HepG2 (cell line): ENCODE results near the gene RBM8A. TPM values are rescaled to one million over a fixed set of nuclear protein-coding genes. Genes with fewer than 3 reads are reported as not detected.

Experiments
- AGO1 ChIP-seq: fragments of 200-400 bp; formaldehyde crosslinking; IDR thresholded peaks from 2 replicates; pipeline ENCODE4 v1.6.1; 2017; ENCODE audit warnings: mild to moderate bottlenecking, low read depth, low read length, moderate library complexity; ENCODE audit not compliant: poor library complexity, severe bottlenecking
- BCL6 ChIP-seq: IDR thresholded peaks from 2 replicates; pipeline ENCODE4 v1.6.1; 2016; ENCODE audit warnings: missing genetic modification reagents, missing compliant biosample characterization
- GTF2F1 ChIP-seq: fragments of 150-350 bp; IDR thresholded peaks from 2 replicates; pipeline ENCODE4 v1.6.1; 2014; ENCODE audit warnings: low read length
- NR2F6 ChIP-seq, 2 experiments: IDR thresholded peaks; 2 replicates each; pipeline ENCODE4 v1.6.1; 2016; ENCODE audit warnings: antibody characterized with exemption in 1 of 2, mild to moderate bottlenecking in 1 of 2
- SIN3A ChIP-seq: IDR thresholded peaks from 2 replicates; pipeline ENCODE4 v1.6.1; 2011; ENCODE audit warnings: low read depth, mild to moderate bottlenecking, control low read depth, low read length, borderline replicate concordance
- SMARCC2 ChIP-seq: fragments of 450-650 bp; IDR thresholded peaks from 2 replicates; pipeline ENCODE4 v1.6.1; 2017; ENCODE audit warnings: antibody characterized with exemption, mild to moderate bottlenecking
- ZNF333 ChIP-seq: sonication (generic); formaldehyde crosslinking; IDR thresholded peaks from 2 replicates; pipeline ENCODE4 v1.4.0; 2020; ENCODE audit warnings: mild to moderate bottlenecking, missing genetic modification reagents, borderline replicate concordance
- ZSCAN20 ChIP-seq: sonication (generic); formaldehyde crosslinking; IDR thresholded peaks from 2 replicates; pipeline ENCODE4 v1.4.0; 2020; ENCODE audit warnings: missing genetic modification reagents, mild to moderate bottlenecking, borderline replicate concordance
- polyA plus RNA-seq, 8 experiments: library from polyadenylated mRNA; depleted of rRNA in 3 of 8; stranded (reverse) in 7 of 8; unstranded in 1 of 8; fragments of >200 nt; fragmentation: Illumina TruSeq in 4 of 8; extraction: Trizol in 4 of 8; gene quantifications; 2 replicates each; pipeline versions ENCODE4 v1.2.1 to v1.2.3, GENCODE V29; 2011 to 2016; ENCODE audit warnings: low read depth in 4 of 8, missing spikeins in 1 of 8, mixed read lengths in 1 of 8; ENCODE audit not compliant: insufficient read depth in 1 of 8
- total RNA-seq, 5 experiments: library from RNA; depleted of rRNA; stranded (reverse); fragments of >200 nt; fragmentation: Illumina TruSeq; extraction: Trizol; gene quantifications; 2 replicates each; pipeline ENCODE4 v1.2.3, GENCODE V29; 2016; ENCODE audit warnings: low read depth in 1 of 5
- TF ChIP-seq, protein P1 (sequence below): sonication (generic); formaldehyde crosslinking; IDR thresholded peaks from 2 replicates; pipeline ENCODE4 v1.4.0; 2020; ENCODE audit warnings: mild to moderate bottlenecking, low read depth, missing genetic modification reagents
- TF ChIP-seq, protein P2 (sequence below): IDR thresholded peaks from 2 replicates; pipeline ENCODE4 v1.4.0; 2020; ENCODE audit warnings: mild to moderate bottlenecking, missing genetic modification reagents
- TF ChIP-seq, protein P3 (sequence below): sonication (generic); formaldehyde crosslinking; IDR thresholded peaks from 2 replicates; pipeline ENCODE4 v1.5.0; 2020; ENCODE audit warnings: missing genetic modification reagents, mild to moderate bottlenecking, borderline replicate concordance
- TF ChIP-seq, protein P4 (sequence below): sonication (generic); formaldehyde crosslinking; IDR thresholded peaks from one replicate; pipeline ENCODE4 v1.5.1; 2020; ENCODE audit warnings: mild to moderate bottlenecking, missing genetic modification reagents; ENCODE audit errors: not compliant biosample characterization

Gene RBM8A
- total and polyA plus RNA-seq, 2 of the 13 experiments (the other 11 are each of a cell fraction or from before 2014, with no cell fraction given) = 106 to 162 TPM

DNA sequence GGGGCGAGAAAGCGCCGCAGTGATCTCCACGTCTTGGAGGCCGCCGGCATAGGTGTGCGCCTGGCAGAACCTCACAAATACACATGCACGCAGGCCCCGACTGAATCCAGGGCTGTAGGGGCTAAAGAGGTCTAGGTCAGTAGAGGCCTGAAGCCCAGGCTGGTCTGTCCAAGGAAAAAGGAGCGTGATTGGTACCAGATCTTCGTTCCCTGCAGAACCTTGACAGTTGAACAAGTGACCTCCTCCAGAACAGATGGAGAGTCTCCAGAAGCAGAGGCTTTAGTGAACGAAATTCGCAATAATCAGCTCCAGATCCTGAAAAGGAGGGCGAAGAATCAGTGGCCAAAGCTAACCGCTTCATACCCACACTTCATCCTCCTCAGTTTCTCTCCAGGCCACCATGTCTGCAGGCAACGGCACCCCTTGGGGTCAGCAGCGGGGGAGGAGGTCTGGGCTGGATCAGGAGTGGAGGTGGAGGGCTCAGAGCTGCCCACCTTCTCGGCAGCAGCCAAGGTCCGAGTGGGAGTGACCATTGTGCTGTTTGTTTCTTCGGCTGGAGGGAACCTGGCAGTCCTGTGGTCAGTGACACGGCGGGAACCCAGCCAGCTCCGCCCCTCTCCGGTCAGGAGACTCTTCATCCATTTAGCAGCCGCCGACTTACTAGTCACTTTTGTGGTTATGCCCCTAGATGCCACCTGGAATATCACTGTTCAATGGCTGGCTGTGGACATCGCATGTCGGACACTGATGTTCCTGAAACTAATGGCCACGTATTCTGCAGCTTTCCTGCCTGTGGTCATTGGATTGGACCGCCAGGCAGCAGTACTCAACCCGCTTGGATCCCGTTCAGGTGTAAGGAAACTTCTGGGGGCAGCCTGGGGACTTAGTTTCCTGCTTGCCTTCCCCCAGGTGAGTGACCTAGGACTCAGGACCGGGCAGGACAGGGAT is 8.0 kb downstream of the RBM8A start (continued):
- TF ChIP-seq, protein P1, sequence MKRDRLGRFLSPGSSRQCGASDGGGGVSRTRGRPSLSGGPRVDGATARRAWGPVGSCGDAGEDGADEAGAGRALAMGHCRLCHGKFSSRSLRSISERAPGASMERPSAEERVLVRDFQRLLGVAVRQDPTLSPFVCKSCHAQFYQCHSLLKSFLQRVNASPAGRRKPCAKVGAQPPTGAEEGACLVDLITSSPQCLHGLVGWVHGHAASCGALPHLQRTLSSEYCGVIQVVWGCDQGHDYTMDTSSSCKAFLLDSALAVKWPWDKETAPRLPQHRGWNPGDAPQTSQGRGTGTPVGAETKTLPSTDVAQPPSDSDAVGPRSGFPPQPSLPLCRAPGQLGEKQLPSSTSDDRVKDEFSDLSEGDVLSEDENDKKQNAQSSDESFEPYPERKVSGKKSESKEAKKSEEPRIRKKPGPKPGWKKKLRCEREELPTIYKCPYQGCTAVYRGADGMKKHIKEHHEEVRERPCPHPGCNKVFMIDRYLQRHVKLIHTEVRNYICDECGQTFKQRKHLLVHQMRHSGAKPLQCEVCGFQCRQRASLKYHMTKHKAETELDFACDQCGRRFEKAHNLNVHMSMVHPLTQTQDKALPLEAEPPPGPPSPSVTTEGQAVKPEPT = no peak
- no peak for TF ChIP-seq ZNF333 (CRISPR knock-in tag)
- TF ChIP-seq NR2F6 (IDR thresholded peaks at IDR 0.05) = no peak
- peak; percentile 6; the same call in 1 of the 2 replicates for TF ChIP-seq NR2F6 (CRISPR knock-in tag; IDR thresholded peaks at IDR 0.05)
- no peak for TF ChIP-seq ZSCAN20 (CRISPR knock-in tag)
- no peak for TF ChIP-seq BCL6 (CRISPR knock-in tag)
- TF ChIP-seq GTF2F1 = no peak
- 0 out of 2 replicates have a peak, but pooled peaks have one; percentile 25 for TF ChIP-seq SIN3A
- TF ChIP-seq, protein P2, sequence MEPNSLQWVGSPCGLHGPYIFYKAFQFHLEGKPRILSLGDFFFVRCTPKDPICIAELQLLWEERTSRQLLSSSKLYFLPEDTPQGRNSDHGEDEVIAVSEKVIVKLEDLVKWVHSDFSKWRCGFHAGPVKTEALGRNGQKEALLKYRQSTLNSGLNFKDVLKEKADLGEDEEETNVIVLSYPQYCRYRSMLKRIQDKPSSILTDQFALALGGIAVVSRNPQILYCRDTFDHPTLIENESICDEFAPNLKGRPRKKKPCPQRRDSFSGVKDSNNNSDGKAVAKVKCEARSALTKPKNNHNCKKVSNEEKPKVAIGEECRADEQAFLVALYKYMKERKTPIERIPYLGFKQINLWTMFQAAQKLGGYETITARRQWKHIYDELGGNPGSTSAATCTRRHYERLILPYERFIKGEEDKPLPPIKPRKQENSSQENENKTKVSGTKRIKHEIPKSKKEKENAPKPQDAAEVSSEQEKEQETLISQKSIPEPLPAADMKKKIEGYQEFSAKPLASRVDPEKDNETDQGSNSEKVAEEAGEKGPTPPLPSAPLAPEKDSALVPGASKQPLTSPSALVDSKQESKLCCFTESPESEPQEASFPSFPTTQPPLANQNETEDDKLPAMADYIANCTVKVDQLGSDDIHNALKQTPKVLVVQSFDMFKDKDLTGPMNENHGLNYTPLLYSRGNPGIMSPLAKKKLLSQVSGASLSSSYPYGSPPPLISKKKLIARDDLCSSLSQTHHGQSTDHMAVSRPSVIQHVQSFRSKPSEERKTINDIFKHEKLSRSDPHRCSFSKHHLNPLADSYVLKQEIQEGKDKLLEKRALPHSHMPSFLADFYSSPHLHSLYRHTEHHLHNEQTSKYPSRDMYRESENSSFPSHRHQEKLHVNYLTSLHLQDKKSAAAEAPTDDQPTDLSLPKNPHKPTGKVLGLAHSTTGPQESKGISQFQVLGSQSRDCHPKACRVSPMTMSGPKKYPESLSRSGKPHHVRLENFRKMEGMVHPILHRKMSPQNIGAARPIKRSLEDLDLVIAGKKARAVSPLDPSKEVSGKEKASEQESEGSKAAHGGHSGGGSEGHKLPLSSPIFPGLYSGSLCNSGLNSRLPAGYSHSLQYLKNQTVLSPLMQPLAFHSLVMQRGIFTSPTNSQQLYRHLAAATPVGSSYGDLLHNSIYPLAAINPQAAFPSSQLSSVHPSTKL (CRISPR knock-in tag) = no peak
- TF ChIP-seq, protein P3, sequence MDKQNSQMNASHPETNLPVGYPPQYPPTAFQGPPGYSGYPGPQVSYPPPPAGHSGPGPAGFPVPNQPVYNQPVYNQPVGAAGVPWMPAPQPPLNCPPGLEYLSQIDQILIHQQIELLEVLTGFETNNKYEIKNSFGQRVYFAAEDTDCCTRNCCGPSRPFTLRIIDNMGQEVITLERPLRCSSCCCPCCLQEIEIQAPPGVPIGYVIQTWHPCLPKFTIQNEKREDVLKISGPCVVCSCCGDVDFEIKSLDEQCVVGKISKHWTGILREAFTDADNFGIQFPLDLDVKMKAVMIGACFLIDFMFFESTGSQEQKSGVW (CRISPR knock-in tag) = 0 out of 2 replicates have a peak, but pooled peaks have one; percentile 10
- no peak for TF ChIP-seq SMARCC2
- TF ChIP-seq, protein P4, sequence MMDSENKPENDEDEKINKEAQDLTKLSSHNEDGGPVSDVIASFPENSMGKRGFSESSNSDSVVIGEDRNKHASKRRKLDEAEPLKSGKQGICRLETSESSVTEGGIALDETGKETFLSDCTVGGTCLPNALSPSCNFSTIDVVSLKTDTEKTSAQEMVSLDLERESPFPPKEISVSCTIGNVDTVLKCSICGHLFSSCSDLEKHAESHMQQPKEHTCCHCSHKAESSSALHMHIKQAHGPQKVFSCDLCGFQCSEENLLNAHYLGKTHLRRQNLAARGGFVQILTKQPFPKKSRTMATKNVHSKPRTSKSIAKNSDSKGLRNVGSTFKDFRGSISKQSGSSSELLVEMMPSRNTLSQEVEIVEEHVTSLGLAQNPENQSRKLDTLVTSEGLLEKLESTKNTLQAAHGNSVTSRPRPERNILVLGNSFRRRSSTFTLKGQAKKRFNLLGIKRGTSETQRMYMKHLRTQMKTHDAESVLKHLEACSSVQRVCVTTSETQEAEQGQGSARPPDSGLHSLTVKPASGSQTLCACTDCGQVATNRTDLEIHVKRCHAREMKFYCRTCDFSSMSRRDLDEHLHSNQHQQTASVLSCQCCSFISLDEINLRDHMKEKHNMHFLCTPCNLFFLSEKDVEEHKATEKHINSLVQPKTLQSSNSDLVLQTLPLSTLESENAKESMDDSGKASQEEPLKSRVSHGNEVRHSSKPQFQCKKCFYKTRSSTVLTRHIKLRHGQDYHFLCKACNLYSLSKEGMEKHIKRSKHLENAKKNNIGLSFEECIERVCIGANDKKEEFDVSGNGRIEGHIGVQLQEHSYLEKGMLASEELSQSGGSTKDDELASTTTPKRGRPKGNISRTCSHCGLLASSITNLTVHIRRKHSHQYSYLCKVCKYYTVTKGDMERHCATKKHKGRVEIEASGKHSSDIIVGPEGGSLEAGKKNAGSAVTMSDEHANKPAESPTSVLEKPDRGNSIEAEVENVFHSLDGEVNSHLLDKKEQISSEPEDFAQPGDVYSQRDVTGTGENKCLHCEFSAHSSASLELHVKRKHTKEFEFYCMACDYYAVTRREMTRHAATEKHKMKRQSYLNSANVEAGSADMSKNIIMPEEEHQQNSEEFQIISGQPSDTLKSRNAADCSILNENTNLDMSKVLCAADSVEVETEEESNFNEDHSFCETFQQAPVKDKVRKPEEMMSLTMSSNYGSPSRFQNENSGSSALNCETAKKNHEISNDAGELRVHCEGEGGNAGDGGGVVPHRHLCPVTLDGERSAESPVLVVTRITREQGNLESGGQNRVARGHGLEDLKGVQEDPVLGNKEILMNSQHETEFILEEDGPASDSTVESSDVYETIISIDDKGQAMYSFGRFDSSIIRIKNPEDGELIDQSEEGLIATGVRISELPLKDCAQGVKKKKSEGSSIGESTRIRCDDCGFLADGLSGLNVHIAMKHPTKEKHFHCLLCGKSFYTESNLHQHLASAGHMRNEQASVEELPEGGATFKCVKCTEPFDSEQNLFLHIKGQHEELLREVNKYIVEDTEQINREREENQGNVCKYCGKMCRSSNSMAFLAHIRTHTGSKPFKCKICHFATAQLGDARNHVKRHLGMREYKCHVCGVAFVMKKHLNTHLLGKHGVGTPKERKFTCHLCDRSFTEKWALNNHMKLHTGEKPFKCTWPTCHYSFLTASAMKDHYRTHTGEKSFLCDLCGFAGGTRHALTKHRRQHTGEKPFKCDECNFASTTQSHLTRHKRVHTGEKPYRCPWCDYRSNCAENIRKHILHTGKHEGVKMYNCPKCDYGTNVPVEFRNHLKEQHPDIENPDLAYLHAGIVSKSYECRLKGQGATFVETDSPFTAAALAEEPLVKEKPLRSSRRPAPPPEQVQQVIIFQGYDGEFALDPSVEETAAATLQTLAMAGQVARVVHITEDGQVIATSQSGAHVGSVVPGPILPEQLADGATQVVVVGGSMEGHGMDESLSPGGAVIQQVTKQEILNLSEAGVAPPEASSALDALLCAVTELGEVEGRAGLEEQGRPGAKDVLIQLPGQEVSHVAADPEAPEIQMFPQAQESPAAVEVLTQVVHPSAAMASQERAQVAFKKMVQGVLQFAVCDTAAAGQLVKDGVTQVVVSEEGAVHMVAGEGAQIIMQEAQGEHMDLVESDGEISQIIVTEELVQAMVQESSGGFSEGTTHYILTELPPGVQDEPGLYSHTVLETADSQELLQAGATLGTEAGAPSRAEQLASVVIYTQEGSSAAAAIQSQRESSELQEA (CRISPR knock-in tag) = no peak
- TF ChIP-seq AGO1 = peak; percentile 4
